ENCODE results near the gene MYH15.

DNA sequence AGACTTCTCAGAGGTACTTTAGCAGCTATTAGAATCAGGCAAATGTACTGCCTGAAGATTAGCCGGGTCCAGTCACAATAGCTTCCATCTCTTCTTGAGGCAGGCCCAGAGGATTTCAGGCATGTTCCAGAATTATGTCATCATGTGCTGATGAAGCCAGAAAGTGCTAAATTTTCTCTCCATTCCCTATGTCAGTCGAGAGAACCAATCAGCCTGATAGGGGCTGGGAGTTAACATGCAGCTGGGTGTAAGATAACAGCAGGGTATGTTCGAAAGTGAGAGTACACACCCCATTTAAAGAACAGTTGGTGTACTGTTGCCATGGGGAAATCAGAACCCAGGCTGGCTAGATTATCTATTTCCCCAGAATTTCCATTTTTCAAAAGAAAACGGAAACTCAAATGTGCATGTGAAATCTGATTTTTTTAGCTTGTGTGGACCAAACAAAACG, 48.7 kb downstream of the MYH15 start:
- TF ChIP-seq, protein P1, sequence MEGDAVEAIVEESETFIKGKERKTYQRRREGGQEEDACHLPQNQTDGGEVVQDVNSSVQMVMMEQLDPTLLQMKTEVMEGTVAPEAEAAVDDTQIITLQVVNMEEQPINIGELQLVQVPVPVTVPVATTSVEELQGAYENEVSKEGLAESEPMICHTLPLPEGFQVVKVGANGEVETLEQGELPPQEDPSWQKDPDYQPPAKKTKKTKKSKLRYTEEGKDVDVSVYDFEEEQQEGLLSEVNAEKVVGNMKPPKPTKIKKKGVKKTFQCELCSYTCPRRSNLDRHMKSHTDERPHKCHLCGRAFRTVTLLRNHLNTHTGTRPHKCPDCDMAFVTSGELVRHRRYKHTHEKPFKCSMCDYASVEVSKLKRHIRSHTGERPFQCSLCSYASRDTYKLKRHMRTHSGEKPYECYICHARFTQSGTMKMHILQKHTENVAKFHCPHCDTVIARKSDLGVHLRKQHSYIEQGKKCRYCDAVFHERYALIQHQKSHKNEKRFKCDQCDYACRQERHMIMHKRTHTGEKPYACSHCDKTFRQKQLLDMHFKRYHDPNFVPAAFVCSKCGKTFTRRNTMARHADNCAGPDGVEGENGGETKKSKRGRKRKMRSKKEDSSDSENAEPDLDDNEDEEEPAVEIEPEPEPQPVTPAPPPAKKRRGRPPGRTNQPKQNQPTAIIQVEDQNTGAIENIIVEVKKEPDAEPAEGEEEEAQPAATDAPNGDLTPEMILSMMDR (IDR thresholded peaks at IDR 0.05), result no peak
- TF ChIP-seq EP300 (IDR thresholded peaks at IDR 0.05), result no peak

All from gastroesophageal sphincter (tissue), 3 donors.